Melanocyte of skin (primary cell): ENCODE data around the gene COG8. TPM values are rescaled to one million over a fixed set of nuclear protein-coding genes. Genes with fewer than 3 reads are reported as not detected.

ENCODE experiments used
- total RNA-seq, 2 donors: library from RNA; depleted of rRNA; stranded (reverse); fragments of >200 nt; gene quantifications; 2 replicates each; pipeline ENCODE4 v1.2.3, GENCODE V29; 2012

COG8 gene, protein sequence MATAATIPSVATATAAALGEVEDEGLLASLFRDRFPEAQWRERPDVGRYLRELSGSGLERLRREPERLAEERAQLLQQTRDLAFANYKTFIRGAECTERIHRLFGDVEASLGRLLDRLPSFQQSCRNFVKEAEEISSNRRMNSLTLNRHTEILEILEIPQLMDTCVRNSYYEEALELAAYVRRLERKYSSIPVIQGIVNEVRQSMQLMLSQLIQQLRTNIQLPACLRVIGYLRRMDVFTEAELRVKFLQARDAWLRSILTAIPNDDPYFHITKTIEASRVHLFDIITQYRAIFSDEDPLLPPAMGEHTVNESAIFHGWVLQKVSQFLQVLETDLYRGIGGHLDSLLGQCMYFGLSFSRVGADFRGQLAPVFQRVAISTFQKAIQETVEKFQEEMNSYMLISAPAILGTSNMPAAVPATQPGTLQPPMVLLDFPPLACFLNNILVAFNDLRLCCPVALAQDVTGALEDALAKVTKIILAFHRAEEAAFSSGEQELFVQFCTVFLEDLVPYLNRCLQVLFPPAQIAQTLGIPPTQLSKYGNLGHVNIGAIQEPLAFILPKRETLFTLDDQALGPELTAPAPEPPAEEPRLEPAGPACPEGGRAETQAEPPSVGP
- 10 to 100 TPM; 32.0 to 42.3 TPM for total RNA-seq

DNA sequence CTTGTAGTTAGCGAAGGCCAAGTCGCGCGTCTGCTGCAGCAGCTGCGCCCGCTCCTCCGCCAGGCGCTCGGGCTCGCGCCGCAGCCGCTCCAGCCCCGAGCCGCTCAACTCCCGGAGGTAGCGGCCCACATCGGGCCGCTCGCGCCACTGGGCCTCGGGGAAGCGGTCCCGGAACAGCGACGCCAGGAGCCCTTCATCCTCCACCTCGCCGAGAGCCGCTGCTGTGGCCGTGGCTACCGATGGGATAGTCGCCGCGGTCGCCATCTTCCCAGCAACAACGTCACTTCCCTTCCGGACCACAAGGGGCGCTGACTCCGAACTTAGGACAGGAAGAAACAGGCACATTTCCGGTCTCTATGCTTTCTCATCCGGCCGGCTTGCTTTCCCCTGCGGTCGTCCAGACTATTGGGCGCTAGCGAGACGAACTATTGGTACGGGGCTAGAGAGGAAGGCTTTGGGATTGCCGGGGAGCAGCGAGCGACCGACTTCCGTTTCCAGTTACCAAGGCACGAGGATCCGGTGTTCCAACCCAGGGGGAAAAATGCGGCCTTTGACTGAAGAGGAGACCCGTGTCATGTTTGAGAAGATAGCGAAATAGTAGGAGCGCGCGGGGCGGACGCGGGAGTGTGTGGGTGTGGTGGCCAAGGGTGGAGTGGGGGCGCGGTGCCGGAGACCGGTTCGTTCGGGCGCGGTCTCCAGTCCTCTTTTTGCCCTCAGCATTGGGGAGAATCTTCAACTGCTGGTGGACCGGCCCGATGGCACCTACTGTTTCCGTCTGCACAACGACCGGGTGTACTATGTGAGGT, at the start of gene COG8, which contains the start of gene NIP7:
Gene COG8, minus strand, starts transcription at position 276 of the 806 bp plus-strand sequence. Its CDS starts 12 bp downstream, at position 264.
Gene NIP7, plus strand, starts transcription at position 484 of the 806 bp plus-strand sequence. Its CDS starts 58 bp downstream, at position 542.

DNA sequence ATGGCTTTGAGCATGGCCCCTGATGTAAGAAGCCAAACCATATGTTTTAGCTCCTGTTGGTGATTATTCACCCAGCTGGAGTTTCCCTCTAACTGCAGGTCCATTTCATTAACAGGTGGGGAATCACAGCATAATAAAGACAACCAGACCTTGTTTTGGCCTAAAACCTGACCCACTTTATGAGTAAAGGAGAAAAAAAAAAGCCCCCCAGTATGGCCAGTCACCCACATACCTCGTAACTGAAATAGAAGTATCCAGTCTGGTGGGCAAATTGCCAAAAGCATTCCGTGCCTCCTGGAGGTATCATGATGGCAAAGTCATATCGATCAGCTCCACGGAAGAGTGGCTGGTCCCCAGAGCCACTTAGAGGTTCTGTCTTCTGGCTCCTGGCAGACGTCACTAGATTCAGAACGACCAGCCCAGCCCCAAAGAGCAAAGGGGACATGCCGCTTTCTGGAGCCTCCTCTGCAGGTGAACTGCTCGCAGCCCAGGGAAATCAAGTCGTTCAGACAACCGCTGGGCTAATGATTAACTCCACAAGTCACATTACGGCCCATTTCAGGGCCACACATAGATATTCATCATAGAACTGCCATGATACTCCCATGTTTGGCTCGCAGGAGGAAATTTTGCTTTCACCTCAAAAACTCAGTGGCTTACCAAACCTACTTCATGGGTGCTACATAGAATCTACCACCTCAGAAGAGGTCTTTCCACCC, 12.1 kb upstream of the COG8 start, which contains the start of gene TMED6:
Gene TMED6, minus strand, starts transcription at position 478 of the 719 bp plus-strand sequence. Its CDS starts 33 bp downstream, at position 445.

DNA sequence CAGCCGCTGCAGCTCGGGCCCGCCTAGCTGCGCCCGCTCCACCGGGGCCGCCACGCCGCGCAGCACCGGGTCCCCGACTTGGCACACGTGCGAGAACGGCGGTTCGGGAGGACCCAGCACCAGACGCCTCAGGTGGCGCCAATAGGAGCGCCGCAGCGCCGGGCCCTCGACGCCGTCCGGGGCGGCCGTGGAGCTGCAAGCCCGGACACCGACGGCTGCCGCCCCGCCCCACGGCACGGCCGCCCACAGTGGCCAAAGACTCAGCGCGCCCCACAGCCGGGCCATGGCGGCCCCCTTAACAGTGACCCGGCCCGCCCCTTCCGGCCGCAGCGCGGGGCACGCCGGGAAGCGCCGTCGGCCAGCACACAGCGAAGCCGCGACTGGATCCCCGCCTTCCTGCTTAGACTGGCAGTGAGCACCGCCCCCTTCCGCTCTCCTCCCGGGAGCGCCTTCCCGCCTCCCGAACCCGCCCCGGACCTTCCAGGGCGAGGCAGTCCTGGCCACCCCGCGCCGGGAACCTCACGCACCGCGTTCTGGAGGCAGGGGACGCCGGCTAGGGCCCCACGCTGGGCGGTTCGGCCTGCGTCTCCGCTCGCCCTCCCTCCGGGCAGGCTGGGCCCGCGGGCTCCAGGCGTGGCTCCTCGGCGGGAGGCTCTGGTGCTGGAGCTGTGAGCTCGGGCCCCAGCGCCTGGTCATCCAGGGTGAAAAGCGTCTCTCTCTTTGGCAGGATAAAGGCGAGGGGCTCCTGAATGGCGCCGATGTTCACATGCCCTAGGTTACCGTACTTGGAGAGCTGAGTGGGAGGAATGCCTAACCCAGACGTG, 8.9 kb downstream of the COG8 start, which contains the start of gene PDF:
Gene PDF, minus strand, starts transcription at position 303 of the 824 bp plus-strand sequence. Its CDS starts 18 bp downstream, at position 285.

DNA sequence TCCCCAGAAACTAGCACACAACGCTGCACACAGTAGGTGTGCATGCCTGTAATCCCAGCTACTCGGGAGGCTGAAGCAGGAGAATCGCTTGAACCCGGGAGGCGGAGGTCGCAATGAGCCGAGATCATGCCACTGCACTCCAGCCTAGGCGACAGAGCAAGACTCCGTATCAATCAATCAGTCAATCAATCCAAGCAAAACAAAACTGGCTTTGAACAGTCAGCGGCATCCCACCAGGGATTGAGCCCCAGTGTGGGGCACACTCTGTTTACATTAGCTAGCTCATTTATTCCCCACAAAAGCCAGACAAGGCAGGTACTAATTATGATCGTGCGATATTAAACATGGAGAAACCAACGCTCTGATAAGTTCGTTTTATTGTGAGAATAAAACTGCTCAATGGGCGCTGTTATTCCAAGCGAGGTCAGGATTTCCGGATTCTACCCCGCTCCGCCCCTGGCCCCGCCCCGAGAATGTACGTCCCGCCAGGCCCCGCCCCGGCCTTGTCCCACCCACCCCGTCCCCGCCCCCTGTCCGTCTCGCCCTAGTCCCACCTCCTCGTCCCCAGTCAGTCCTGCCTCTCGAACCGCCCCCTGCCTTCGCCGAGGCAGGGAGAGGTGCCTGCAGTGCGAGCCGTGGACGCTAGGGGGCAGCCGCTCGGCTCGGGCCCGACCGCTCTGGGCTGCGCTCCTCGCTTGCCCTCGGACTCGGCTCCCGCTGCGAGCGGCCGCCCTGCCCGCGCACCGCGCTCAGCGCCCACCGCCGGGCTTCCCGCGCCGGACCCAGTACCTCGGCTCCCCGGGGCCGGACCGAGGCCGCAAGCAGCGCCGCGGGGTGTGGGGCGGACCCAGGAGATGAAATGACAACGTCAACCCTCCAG, 28.5 kb downstream of the COG8 start, which contains the start of gene VPS4A:
Gene VPS4A, plus strand, starts transcription at position 698 of the 880 bp plus-strand sequence. Its CDS starts 162 bp downstream, at position 860.

Other genes with a start within 250 kb of the COG8 start
- 1 to 10 TPM in 1 of 2 donors, under 1 TPM in 1; 0.67 to 1.0 TPM for gene HAS3, start 233.9 kb downstream of the COG8 start, total RNA-seq
- 10 to 100 TPM; 74.3 to 91.6 TPM for gene CHTF8, start 207.0 kb downstream of the COG8 start, total RNA-seq
- gene UTP4, start 206.9 kb downstream of the COG8 start, total RNA-seq, result 10 to 100 TPM; 43.0 to 45.1 TPM
- 10 to 100 TPM; 18.9 to 34.3 TPM for gene SNTB2, start 152.4 kb downstream of the COG8 start, total RNA-seq
- 10 to 100 TPM; 45.1 to 49.3 TPM for gene VPS4A, start 28.2 kb downstream of the COG8 start, total RNA-seq
- gene PDF, start 9.0 kb downstream of the COG8 start, total RNA-seq, result 10 to 100 TPM; 15.1 to 20.3 TPM
- gene NIP7, start 208 bp upstream of the COG8 start, total RNA-seq, result 10 to 100 TPM; 18.2 to 40.0 TPM
- gene TMED6, start 12.2 kb upstream of the COG8 start, total RNA-seq, result under 1 TPM in 1 of 2 donors, not detected in 1; 0.33 TPM
- gene TERF2, start 46.4 kb upstream of the COG8 start, total RNA-seq, result 10 to 100 TPM in 1 of 2 donors, 1 to 10 TPM in 1; 10.0 to 17.3 TPM
- gene CYB5B, start 85.1 kb upstream of the COG8 start, total RNA-seq, result 100 to 1,000 TPM in 1 of 2 donors, 10 to 100 TPM in 1; 80.5 to 157 TPM
- gene NFAT5, start 226.4 kb upstream of the COG8 start, total RNA-seq, result 10 to 100 TPM; 20.0 to 21.3 TPM